A673 (cell line): Measurements from ENCODE around the gene SRD5A3. TPM values are rescaled to one million over a fixed set of nuclear protein-coding genes. Genes with fewer than 3 reads are reported as not detected.

Experiments
- BruUV-seq: library from RNA; stranded (reverse); fragments of 400-500 nt; replicated peaks from 2 replicates; lab custom pipeline; 2021; lab: Mats Ljungman, UMichigan
- CTCF ChIA-PET: fragments of 300-600 bp; sonication (Branson Sonifier 250); formaldehyde crosslinking; loops from one replicate; lab custom pipeline; 2022; ENCODE audit warnings: antibody characterized with exemption; lab: Charles Lee
- POLR2A ChIA-PET: fragments of 300-600 bp; sonication (Branson Sonifier 250); formaldehyde crosslinking; loops from one replicate; lab custom pipeline; 2022; ENCODE audit warnings: antibody characterized with exemption; ENCODE audit not compliant: low non-redundant PET; lab: Charles Lee
- DNase-seq: peaks from one replicate; pipeline ENCODE4 v3.0.0-alpha.2; 2015; ENCODE audit warnings: low spot score
- H3K27ac ChIP-seq: fragments of 200-600 bp; sonication (generic); 2 replicates; pipeline ENCODE4 v1.5.1; 2016; ENCODE audit warnings: mixed run types, low read depth, mild to moderate bottlenecking, mixed read lengths, antibody characterized with exemption, low read length; ENCODE audit not compliant: poor library complexity, severe bottlenecking
- H3K27me3 ChIP-seq: fragments of 200-600 bp; sonication (generic); replicated peaks from 2 replicates; pipeline ENCODE4 v1.6.1; 2017; ENCODE audit warnings: mixed run types, low read depth, mild to moderate bottlenecking, mixed read lengths, antibody characterized with exemption, low read length; ENCODE audit not compliant: insufficient read depth, poor library complexity
- H3K36me3 ChIP-seq: fragments of 200-600 bp; sonication (generic); 2 replicates; pipeline ENCODE4 v1.6.1; 2016; ENCODE audit warnings: mixed run types, mild to moderate bottlenecking, mixed read lengths, antibody characterized with exemption, low read length; ENCODE audit not compliant: insufficient read depth, poor library complexity, severe bottlenecking
- H3K4me1 ChIP-seq: fragments of 200-600 bp; sonication (generic); 2 replicates; pipeline ENCODE4 v1.6.1; 2017; ENCODE audit warnings: mixed run types, mild to moderate bottlenecking, mixed read lengths, antibody characterized with exemption, low read length; ENCODE audit not compliant: insufficient read depth, poor library complexity, severe bottlenecking
- H3K4me3 ChIP-seq: fragments of 200-600 bp; sonication (generic); 2 replicates; pipeline ENCODE4 v1.5.1; 2016; ENCODE audit warnings: low read depth, mixed run types, mild to moderate bottlenecking, mixed read lengths, low read length; ENCODE audit not compliant: poor library complexity, severe bottlenecking
- H3K9me3 ChIP-seq: fragments of 200-600 bp; sonication (generic); 2 replicates; pipeline ENCODE4 v1.6.1; 2016; ENCODE audit warnings: mixed run types, low read depth, mild to moderate bottlenecking, mixed read lengths, antibody characterized with exemption, low read length; ENCODE audit not compliant: poor library complexity, severe bottlenecking
- CTCF ChIP-seq: fragments of 300-800, 200-600 bp; sonication (generic); conservative IDR thresholded peaks from 2 replicates; pipeline ENCODE4 v1.5.1; 2017; ENCODE audit warnings: low read depth, mild to moderate bottlenecking, antibody characterized with exemption, low read length, moderate library complexity, mixed read lengths
- EZH2 ChIP-seq: fragments of 200-600 bp; sonication (generic); IDR thresholded peaks from 2 replicates; pipeline ENCODE4 v1.6.1; 2017; ENCODE audit warnings: borderline replicate concordance, low read depth, mild to moderate bottlenecking, mixed read lengths, antibody characterized with exemption, low read length; ENCODE audit not compliant: poor library complexity, severe bottlenecking
- intact Hi-C: fragments of 100-400 bp; cut with micrococcal nuclease; formaldehyde crosslinking; loops from one replicate; pipeline ENCODE4 v1.10.0; 2022; ENCODE audit not compliant: unreplicated experiment
- total RNA-seq: library from RNA; stranded (reverse); gene quantifications from 2 replicates; pipeline ENCODE4 v1.2.3, GENCODE V29; 2021

SRD5A3 gene
- total RNA-seq, 1 experiment from 2014 or later: 48.1 TPM

- BruUV-seq: no TSS peak
- CTCF ChIA-PET: no interaction called here
Observed at GRCh38 chr4:55364691-55365344, 18.8 kb downstream of the SRD5A3 start.

DNA sequence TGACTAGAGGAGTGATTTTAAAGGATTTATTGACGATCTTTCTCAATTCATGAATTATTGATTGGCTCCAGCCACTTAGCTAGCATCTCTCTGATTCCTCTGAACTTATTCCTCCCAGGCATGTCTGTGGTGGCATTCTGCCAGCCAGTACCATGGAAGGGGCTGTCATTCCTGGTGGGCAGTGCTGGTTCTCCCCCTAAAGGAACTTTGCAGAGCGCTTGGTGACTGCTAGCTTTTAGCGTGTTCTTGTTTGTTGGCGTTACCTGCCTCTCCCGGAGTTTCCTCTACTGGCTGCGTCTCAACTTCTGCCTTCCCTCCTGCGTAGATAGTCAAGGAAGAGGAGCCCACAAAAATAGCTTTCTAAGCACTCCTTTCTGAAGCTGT, 19.3 kb downstream of the SRD5A3 start:
- H3K27ac ChIP-seq: no peak overlapping the region
- no peak for DNase-seq
- no peaks in the 10 kb centered on the region for H3K9me3 ChIP-seq
- TF ChIP-seq CTCF: no peak
- TF ChIP-seq EZH2: no peak
- no peaks in the 10 kb centered on the region for H3K36me3 ChIP-seq
- no peak overlapping the region for H3K4me3 ChIP-seq
- BruUV-seq: no TSS peak
- H3K27me3 ChIP-seq: no peaks in the 10 kb centered on the region
- POLR2A ChIA-PET: no interaction called here
- intact Hi-C loops: no loop called here
- CTCF ChIA-PET: no interaction called here
- no peaks in the 10 kb centered on the region for H3K4me1 ChIP-seq

More at GRCh38 chr4:55364691-55365344, 18.8 kb downstream of the SRD5A3 start:
- no peaks in the 10 kb centered on the region for H3K27me3 ChIP-seq
- no peaks in the 10 kb centered on the region for H3K9me3 ChIP-seq
- POLR2A ChIA-PET: no interaction called here
- DNase-seq: no peak
- no peaks in the 10 kb centered on the region for H3K36me3 ChIP-seq
- no peak overlapping the region for H3K27ac ChIP-seq
- intact Hi-C loops: no loop called here
- H3K4me1 ChIP-seq: no peaks in the 10 kb centered on the region
- H3K4me3 ChIP-seq: no peak overlapping the region
- TF ChIP-seq EZH2 (no peak), CTCF (no peak)

DNA sequence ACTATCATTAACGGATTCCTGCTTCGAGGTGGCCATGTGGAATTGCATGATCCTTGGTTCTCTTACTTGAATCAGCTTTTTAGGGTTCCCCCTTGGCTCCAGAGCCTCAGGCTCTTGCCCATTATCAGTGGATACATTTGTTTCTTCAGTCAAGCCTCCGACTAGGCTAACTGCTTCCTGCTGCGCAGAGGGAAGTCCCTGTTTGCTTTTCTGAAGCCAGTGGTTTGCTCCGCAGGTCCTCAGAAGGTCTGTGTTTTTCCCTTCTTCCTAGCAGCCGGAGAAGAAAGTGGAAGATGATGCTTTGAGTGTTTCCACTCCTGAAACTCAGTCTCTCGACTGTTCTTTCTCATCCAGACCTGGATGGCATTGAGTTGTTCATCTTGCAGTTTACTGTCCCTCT, 20.6 kb downstream of the SRD5A3 start:
- no peak overlapping the region for H3K4me3 ChIP-seq
- no peak for DNase-seq
- H3K9me3 ChIP-seq: no peaks in the 10 kb centered on the region
- H3K36me3 ChIP-seq: no peaks in the 10 kb centered on the region
- POLR2A ChIA-PET: no interaction called here
- peaks cover 5% of the 10 kb centered on the region for H3K4me1 ChIP-seq
- no TSS peak for BruUV-seq
- CTCF ChIA-PET: no interaction called here
- H3K27me3 ChIP-seq: no peaks in the 10 kb centered on the region
- intact Hi-C loops: no loop called here
- TF ChIP-seq EZH2: no peak
- no peak for TF ChIP-seq CTCF
- no peak overlapping the region for H3K27ac ChIP-seq
